Stimulated activated CD8-positive, alpha-beta memory T cell treated with anti-CD3 and anti-CD28 coated beads, Interleukin-7, amount 100 ng/mL, for 1 hour (primary cell): ENCODE measurements around the gene NMNAT2.

Source experiments
- DNase-seq, 2 donors: peaks; one replicate each; pipeline ENCODE4 v3.0.0-alpha.2; 2020; ENCODE audit warnings: low read depth in 2 of 2

The NMNAT2 gene

DNA sequence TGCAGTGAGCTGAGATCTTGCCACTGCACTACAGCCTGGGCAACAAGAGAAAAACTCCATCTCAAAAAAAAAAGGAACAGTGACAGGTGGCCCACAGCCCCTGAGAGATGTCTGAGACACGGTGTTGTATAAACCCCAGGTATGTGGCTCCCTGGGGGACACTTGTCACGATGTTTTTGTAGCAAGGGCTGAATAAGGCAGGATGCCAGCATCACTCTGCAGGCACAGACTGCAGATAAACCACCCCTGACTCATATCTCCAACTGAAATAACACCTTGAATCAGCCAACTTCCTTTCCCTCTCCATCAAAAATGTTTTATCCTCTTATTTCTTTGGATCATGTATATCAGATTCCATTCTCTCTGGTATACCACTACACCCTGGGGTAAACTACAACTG is 52.5 kb downstream of the NMNAT2 start:
- DNase-seq: no peak

DNA sequence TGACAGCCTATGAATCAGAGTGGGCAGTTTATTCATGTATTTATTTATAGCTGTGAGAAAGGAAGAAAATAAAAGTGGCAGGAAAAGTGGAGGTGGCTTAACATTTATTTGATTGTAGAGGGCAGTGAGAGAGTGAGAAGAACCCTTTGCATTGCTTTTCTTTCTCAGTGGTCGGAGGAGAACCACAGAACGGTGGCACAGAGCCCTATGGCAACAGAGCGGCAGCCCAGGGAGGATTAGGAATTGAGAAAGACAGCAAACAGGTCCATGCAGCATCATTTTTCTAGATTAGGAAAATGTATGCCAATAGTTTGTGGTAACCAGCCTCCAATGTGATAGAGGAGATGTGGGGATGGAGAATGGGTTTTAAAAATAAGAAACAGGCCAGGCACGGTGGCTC is 53.1 kb downstream of the NMNAT2 start:
- no peak for DNase-seq

DNA sequence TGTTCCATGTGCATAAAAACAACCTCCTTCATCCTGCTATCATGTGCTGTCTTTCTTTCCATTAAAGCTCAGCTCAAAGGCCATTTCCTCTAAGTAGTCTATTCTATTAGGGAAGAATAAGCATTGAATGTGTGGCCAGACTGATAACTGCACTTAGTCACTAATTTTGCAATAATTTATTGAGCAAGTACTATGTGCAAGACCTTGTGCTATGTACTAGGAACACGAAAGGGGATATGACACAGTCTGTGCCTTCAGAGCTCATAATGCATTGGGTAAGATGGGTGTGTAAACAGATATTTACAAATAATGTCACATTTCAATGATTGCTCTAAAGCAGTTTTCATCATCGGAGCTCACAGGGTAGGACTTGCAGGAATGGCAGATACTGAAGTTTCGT is 54.2 kb downstream of the NMNAT2 start:
- no peak for DNase-seq

GRCh38 chr1:183361081-183361480 is 57.1 kb downstream of the NMNAT2 start:
- no peak for DNase-seq

- DNase-seq: no peak
Observed at GRCh38 chr1:183360473-183360872, 57.7 kb downstream of the NMNAT2 start.

DNA sequence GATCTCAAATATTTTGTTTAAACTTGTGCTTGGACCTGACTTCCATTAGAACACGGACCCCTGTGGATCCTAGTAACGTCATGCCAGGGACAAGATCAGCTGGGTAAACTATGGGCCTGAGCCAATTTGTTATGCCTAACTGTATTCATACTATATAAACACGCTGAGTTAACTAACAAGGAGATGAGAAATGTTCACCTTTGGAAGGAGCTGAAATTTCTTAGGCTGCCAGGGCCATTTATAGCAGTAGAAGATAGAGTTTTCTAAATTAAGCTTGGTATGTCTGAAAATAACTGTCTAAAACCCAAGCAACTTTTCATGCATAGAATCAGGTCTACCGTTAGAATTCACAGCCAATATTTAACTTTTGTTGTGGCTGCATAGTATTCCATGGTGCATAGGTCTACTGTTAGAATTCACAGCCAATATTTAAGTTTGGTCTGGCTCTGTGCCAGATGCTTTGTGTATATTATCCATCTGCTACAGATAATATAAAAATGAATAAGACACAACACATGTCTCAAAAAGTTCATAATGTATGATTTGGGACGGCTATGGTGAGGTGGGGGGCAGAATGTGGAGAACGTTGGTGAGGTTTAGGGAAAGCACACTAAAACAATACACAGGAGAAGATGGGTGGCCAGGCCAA is 61.5 kb downstream of the NMNAT2 start:
- no peak for DNase-seq

GRCh38 chr1:183355797-183356196 is 62.4 kb downstream of the NMNAT2 start:
- no peak for DNase-seq

DNA sequence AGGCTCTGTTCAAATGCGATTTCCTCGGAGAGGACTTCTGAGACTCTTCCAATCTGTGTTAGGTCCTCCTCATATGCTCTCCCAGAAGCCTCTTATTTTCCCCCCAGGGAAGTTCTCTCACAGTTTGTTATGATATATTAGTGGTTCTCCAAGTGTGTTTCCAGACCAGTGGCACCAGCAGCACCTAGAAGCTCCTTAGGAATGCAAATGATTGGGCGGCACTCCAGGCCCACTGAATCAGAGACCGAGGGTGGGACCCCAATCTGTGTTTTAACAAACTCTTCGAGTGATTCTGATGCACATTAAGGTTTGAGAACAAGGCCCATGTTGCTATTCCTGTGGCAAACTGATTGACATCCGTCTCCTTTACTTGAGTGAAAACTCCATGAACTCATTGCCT is 63.0 kb downstream of the NMNAT2 start:
- DNase-seq: no peak

- no peak for DNase-seq
Observed at GRCh38 chr1:183353597-183353996, 64.6 kb downstream of the NMNAT2 start.

DNA sequence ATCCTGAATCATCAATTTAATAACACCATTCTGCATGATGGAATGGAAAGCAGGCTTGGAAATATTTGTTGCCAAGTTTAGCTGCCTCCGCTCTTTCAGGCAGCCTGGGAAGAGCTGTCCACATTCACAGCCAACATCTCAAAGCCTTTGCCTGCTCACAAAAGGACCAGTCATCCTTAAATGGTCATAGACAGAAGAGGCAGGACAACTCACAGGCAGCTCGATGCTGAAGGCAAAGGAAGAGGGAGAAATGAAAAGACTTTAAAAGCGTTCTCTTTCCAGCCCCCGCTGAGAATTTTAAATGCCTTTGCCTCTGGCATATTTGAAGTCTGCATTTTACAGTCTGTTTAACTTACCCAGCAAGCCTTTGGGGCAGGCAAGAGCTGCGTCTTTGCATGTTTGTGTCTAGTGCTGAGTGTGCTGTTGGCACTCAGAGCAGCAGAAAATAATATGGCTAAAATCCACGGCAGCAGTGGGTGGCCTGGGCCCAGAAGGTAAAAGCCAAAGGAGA is 68.9 kb downstream of the NMNAT2 start:
- no peak for DNase-seq

DNA sequence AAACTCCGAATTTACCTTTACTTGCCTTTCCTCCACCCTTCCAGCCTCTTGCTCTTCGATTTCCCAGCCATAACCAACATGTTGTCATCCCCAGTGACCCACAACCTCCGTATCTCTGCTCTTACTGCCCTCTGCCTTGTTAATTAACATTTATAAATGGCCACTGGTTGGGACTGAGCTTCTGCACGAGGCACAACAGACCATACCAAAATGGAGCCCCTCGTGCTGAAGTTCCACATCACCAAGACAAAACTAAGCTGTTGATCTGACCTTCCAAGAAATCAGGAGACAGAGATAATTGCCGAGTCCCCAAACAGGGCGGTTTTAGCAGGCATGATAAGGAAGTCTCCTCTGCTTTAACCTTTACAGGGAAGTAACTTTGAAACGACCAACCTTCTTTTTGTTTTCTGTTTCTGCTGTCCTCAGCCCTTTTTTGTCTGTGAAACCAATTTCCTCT is 71.9 kb downstream of the NMNAT2 start:
- DNase-seq: no peak

- DNase-seq: no peak
Observed at GRCh38 chr1:183339556-183340167, 78.5 kb downstream of the NMNAT2 start.

GRCh38 chr1:183331091-183331742 is 87.0 kb downstream of the NMNAT2 start:
- no peak for DNase-seq

DNA sequence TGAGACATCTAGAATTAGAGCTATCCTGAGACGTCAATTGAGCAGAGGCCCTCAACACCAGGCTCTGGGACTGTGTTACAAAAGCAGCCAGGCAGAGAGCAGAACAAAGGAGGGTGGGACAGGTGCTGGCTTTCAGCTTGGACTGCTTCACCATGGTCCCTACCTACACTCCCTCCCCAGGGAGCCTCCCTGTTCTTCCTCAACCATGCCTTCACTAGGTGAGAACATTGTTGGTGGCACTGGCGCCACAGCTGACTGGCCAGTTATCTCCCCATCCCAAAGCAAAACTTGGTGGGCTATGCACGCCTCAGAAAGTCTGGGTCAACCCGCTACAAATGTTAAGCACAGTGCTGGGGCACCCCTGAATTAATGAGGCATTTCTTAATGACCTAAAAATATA is 87.8 kb downstream of the NMNAT2 start:
- no peak for DNase-seq

DNA sequence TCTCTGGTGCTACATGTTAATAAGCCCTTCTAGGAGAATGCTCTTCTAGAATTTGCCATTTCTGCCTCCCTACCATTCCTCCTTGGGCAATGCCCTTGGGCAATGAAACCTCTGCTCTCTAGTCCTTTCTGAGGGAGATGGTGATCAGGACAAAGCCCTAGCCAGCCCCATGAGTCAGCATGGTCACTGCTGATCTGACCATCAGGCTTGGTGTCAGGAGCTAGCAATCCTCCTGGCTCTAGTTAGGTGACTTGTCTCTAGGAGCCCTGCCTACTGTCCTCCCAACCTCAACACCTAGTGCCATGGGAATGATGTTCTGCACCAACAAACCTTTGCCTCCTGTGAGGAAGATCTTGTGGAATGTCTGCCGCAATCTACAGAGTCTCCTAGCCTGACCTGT is 89.8 kb downstream of the NMNAT2 start:
- DNase-seq: no peak

- no peak for DNase-seq
Observed at GRCh38 chr1:183327434-183328290, 90.5 kb downstream of the NMNAT2 start.

DNA sequence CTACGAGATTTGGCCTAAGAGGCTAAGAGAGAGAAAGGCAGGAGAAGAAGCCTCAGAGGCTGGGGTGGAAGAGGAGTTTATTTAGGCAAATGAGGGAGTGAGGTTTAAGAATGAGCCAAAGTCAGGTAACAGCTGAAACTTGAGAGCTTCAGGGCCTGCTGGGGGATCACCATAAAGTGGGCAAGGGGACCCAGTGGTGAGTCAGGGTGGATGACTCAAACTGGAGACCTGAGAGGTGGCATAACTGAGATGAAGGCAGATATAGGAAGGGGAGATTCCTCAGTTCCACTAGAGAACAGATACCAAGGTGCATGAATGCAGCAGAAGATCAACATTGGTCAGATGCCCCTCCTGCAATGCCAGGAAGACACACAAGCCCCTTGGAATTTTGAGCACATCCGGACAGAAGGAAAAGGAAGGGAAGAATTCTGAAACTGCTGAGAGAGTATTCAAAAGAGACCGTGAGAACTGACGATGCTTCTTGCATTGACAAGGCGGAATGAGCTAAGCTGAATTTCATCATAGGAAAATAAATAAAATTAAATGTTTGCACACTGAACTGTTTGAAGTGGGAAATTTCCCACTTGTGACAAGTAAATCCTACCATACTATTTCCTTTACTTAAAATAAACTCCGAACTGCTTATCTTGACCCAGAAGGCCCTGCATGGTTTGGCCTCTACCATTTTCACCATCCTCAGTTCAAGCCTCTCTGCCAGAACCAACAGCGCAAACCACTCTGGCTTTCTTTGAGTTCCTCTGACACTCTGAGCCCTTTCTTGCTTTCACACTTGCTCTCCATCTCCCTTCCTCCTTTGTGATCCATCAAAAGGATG is 94.1 kb downstream of the NMNAT2 start:
- DNase-seq: no peak

- DNase-seq: no peak
Observed at GRCh38 chr1:183319606-183320005, 98.6 kb downstream of the NMNAT2 start.

DNA sequence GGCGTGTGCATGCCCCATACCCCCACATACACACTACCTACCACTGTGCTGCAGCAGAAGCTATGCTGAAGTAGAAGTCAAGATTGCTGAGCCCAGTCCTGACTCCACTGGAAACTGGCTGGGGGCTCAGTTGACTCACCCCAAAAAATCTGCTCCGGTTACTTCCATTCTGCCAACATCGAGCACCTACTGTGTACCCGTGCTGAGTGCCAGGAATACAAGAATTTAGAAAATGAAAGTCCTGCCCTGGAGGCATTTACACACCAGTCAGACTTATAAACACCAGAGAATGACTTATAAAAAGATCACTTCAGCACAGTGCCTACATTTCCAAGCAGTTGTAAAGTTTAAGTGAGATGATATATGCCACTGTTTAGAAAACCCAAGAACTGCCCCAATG is 99.1 kb downstream of the NMNAT2 start:
- DNase-seq: no peak

GRCh38 chr1:183318433-183318832 is 99.7 kb downstream of the NMNAT2 start:
- no peak for DNase-seq
